K562 (cell line): Measurements from ENCODE around the gene NT5C2. TPM values are rescaled to one million over a fixed set of nuclear protein-coding genes. Genes with fewer than 3 reads are reported as not detected.

ENCODE experiments used
- E2F3 ChIP-seq: fragments of 250-450 bp; sonication (Bioruptor Pico); IDR thresholded peaks from 2 replicates; pipeline ENCODE4 v1.4.0; 2020; ENCODE audit warnings: mild to moderate bottlenecking
- FOXK1 ChIP-seq: sonication (generic); formaldehyde crosslinking; IDR thresholded peaks from 2 replicates; pipeline ENCODE4 v1.8.0; 2022; ENCODE audit warnings: missing genetic modification reagents, mild to moderate bottlenecking, borderline replicate concordance
- KDM5B ChIP-seq: fragments of 200-600 bp; sonication (generic); IDR thresholded peaks from 2 replicates; pipeline ENCODE4 v1.6.1; 2012; ENCODE audit warnings: low read depth, mild to moderate bottlenecking, moderate library complexity, low read length, control low read depth, inconsistent platforms; ENCODE audit not compliant: insufficient replicate concordance
- NR2F6 ChIP-seq: fragments of 450-650 bp; formaldehyde crosslinking; IDR thresholded peaks from 2 replicates; pipeline ENCODE4 v1.4.0; 2020; ENCODE audit warnings: mild to moderate bottlenecking
- SRF ChIP-seq, 2 experiments: fragments of 250-450, 450-650 bp in 1 of 2; sonication (Bioruptor Pico) in 1 of 2; sonication (generic) in 1 of 2; formaldehyde crosslinking; IDR thresholded peaks; 2 replicates each; pipeline versions ENCODE4 v1.5.0 to v1.5.1; 2020 to 2022; ENCODE audit warnings: mild to moderate bottlenecking in 1 of 2, missing genetic modification reagents in 1 of 2
- SRSF9 ChIP-seq: fragments of 200-400 bp; formaldehyde crosslinking; IDR thresholded peaks from 2 replicates; pipeline ENCODE4 v1.6.1; 2017; ENCODE audit warnings: low read depth, low read length, borderline replicate concordance
- TAF1 ChIP-seq: IDR thresholded peaks from 2 replicates; pipeline ENCODE4 v1.6.1; 2011; ENCODE audit warnings: mild to moderate bottlenecking, low read length, moderate library complexity; ENCODE audit not compliant: insufficient read depth, control insufficient read depth, severe bottlenecking; ENCODE audit errors: extremely low read depth
- TRIM24 ChIP-seq, 2 experiments: fragments of 450-650 bp; IDR thresholded peaks; 2 replicates each; pipeline ENCODE4 v1.6.1; 2016
- ZC3H11A ChIP-seq: IDR thresholded peaks from 2 replicates; pipeline ENCODE4 v1.6.1; 2012; ENCODE audit warnings: low read depth, low read length, improper control_type of control experiment
- ZKSCAN3 ChIP-seq: fragments of 250-450 bp; sonication (Bioruptor Pico); IDR thresholded peaks from 2 replicates; pipeline ENCODE4 v1.4.0; 2020
- ZNF175 ChIP-seq: fragments of 200-800 bp; sonication (Bioruptor generic); IDR thresholded peaks from 2 replicates; pipeline ENCODE4 v1.6.1; 2016; ENCODE audit warnings: low read depth, mild to moderate bottlenecking, missing genetic modification characterization, missing compliant biosample characterization
- ZNF253 ChIP-seq: fragments of 250-450 bp; sonication (Bioruptor Pico); conservative IDR thresholded peaks from 2 replicates; pipeline ENCODE4 v1.6.1; 2021; ENCODE audit warnings: mild to moderate bottlenecking
- ZNF316 ChIP-seq: fragments of 450-650 bp; IDR thresholded peaks from 2 replicates; pipeline ENCODE4 v1.6.1; 2016
- ZNF384 ChIP-seq: IDR thresholded peaks from 2 replicates; pipeline ENCODE4 v1.6.1; 2012; ENCODE audit warnings: low read depth, low read length, improper control_type of control experiment
- polyA plus RNA-seq, 8 experiments: library from polyadenylated mRNA; depleted of rRNA in 4 of 8; stranded (reverse) in 5 of 8; unstranded in 3 of 8; fragments of >200 nt; fragmentation: Nextera tagmentation in 2 of 8; fragmentation: Illumina TruSeq in 1 of 8; extraction: Ambion mirVana in 2 of 8; extraction: Trizol in 1 of 8; gene quantifications; 2 replicates each; pipeline versions ENCODE4 v1.2.1 to v1.2.3, GENCODE V29; 2011 to 2014; ENCODE audit warnings: inconsistent platforms in 1 of 8, missing spikeins in 1 of 8
- total RNA-seq, 7 experiments: library from RNA; depleted of rRNA in 6 of 7; stranded (reverse); fragments of >200 nt in 6 of 7; fragmentation: Illumina TruSeq in 2 of 7; extraction: Trizol in 2 of 7; gene quantifications; 2 replicates each; pipeline versions ENCODE4 v1.2.1 to v1.2.3, GENCODE V29; 2011 to 2021; ENCODE audit warnings: low replicate concordance in 1 of 7
- TF ChIP-seq, protein P1 (sequence below): fragments of 450-650 bp; formaldehyde crosslinking; IDR thresholded peaks from 2 replicates; pipeline ENCODE4 v1.4.0; 2020; ENCODE audit warnings: mild to moderate bottlenecking, moderate library complexity
- TF ChIP-seq, protein P2 (sequence below): fragments of 200-800 bp; sonication (Bioruptor generic); IDR thresholded peaks from 2 replicates; pipeline ENCODE4 v1.6.1; 2016; ENCODE audit warnings: missing genetic modification characterization, missing compliant biosample characterization
- TF ChIP-seq, protein P3 (sequence below), 2 experiments: fragments of 450-650 bp; IDR thresholded peaks; 2 replicates each; pipeline ENCODE4 v1.6.1; 2016
- TF ChIP-seq, protein P4 (sequence below): sonication (generic); formaldehyde crosslinking; IDR thresholded peaks from 2 replicates; pipeline ENCODE4 v1.8.0; 2022; ENCODE audit warnings: missing genetic modification reagents, mild to moderate bottlenecking, moderate library complexity, borderline replicate concordance
- TF ChIP-seq, protein P5 (sequence below): IDR thresholded peaks from 2 replicates; pipeline ENCODE4 v1.6.1; 2016; ENCODE audit warnings: missing genetic modification characterization, missing compliant biosample characterization

NT5C2 gene
- total and polyA plus RNA-seq, 9 of the 15 experiments (the other 6 are each of a cell fraction or from before 2014, with no cell fraction given): 11.3 to 45.2 (median 27.7) TPM

DNA sequence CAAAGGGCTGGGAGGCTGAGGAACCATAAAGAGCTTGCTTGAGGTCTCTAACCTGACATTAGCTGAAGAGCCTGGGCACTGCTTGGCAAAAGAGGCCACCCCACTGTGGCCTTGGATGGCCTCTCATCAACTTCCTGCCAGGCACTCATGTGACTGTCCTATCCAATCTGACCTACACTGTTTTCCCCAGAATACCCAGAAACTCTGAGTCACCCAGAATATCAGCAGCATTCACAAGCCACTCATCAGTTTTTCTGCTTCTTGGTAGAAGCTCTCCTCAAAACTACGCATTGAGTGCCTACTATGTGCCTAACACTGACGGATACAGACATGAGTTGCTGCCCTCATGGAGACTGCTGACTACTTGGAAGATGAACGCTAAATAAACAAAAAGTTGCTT lies 4.1 kb upstream of the NT5C2 start (continued):
- TF ChIP-seq, protein P1, sequence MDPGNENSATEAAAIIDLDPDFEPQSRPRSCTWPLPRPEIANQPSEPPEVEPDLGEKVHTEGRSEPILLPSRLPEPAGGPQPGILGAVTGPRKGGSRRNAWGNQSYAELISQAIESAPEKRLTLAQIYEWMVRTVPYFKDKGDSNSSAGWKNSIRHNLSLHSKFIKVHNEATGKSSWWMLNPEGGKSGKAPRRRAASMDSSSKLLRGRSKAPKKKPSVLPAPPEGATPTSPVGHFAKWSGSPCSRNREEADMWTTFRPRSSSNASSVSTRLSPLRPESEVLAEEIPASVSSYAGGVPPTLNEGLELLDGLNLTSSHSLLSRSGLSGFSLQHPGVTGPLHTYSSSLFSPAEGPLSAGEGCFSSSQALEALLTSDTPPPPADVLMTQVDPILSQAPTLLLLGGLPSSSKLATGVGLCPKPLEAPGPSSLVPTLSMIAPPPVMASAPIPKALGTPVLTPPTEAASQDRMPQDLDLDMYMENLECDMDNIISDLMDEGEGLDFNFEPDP (CRISPR knock-in tag): no peak
- peak in 1 of 2 experiments; percentile 59; a peak in 2 of 4 replicates for TF ChIP-seq TRIM24 (IDR thresholded peaks at IDR 0.05)
- TF ChIP-seq ZC3H11A: no peak
- TF ChIP-seq, protein P2, sequence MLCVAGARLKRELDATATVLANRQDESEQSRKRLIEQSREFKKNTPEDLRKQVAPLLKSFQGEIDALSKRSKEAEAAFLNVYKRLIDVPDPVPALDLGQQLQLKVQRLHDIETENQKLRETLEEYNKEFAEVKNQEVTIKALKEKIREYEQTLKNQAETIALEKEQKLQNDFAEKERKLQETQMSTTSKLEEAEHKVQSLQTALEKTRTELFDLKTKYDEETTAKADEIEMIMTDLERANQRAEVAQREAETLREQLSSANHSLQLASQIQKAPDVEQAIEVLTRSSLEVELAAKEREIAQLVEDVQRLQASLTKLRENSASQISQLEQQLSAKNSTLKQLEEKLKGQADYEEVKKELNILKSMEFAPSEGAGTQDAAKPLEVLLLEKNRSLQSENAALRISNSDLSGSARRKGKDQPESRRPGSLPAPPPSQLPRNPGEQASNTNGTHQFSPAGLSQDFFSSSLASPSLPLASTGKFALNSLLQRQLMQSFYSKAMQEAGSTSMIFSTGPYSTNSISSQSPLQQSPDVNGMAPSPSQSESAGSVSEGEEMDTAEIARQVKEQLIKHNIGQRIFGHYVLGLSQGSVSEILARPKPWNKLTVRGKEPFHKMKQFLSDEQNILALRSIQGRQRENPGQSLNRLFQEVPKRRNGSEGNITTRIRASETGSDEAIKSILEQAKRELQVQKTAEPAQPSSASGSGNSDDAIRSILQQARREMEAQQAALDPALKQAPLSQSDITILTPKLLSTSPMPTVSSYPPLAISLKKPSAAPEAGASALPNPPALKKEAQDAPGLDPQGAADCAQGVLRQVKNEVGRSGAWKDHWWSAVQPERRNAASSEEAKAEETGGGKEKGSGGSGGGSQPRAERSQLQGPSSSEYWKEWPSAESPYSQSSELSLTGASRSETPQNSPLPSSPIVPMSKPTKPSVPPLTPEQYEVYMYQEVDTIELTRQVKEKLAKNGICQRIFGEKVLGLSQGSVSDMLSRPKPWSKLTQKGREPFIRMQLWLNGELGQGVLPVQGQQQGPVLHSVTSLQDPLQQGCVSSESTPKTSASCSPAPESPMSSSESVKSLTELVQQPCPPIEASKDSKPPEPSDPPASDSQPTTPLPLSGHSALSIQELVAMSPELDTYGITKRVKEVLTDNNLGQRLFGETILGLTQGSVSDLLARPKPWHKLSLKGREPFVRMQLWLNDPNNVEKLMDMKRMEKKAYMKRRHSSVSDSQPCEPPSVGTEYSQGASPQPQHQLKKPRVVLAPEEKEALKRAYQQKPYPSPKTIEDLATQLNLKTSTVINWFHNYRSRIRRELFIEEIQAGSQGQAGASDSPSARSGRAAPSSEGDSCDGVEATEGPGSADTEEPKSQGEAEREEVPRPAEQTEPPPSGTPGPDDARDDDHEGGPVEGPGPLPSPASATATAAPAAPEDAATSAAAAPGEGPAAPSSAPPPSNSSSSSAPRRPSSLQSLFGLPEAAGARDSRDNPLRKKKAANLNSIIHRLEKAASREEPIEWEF (CRISPR knock-in tag): no peak
- no peak for TF ChIP-seq ZNF253 (CRISPR knock-in tag)
- no peak for TF ChIP-seq KDM5B
- TF ChIP-seq ZNF175: peak; percentile 80
- no peak for TF ChIP-seq NR2F6 (CRISPR knock-in tag)
- TF ChIP-seq, protein P3, sequence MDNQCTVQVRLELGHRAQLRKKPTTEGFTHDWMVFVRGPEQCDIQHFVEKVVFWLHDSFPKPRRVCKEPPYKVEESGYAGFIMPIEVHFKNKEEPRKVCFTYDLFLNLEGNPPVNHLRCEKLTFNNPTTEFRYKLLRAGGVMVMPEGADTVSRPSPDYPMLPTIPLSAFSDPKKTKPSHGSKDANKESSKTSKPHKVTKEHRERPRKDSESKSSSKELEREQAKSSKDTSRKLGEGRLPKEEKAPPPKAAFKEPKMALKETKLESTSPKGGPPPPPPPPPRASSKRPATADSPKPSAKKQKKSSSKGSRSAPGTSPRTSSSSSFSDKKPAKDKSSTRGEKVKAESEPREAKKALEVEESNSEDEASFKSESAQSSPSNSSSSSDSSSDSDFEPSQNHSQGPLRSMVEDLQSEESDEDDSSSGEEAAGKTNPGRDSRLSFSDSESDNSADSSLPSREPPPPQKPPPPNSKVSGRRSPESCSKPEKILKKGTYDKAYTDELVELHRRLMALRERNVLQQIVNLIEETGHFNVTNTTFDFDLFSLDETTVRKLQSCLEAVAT (IDR thresholded peaks at IDR 0.05): no peak
- TF ChIP-seq, protein P4, sequence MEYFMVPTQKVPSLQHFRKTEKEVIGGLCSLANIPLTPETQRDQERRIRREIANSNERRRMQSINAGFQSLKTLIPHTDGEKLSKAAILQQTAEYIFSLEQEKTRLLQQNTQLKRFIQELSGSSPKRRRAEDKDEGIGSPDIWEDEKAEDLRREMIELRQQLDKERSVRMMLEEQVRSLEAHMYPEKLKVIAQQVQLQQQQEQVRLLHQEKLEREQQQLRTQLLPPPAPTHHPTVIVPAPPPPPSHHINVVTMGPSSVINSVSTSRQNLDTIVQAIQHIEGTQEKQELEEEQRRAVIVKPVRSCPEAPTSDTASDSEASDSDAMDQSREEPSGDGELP: no peak
- no peak for TF ChIP-seq FOXK1 (CRISPR knock-in tag)
- TF ChIP-seq, protein P5, sequence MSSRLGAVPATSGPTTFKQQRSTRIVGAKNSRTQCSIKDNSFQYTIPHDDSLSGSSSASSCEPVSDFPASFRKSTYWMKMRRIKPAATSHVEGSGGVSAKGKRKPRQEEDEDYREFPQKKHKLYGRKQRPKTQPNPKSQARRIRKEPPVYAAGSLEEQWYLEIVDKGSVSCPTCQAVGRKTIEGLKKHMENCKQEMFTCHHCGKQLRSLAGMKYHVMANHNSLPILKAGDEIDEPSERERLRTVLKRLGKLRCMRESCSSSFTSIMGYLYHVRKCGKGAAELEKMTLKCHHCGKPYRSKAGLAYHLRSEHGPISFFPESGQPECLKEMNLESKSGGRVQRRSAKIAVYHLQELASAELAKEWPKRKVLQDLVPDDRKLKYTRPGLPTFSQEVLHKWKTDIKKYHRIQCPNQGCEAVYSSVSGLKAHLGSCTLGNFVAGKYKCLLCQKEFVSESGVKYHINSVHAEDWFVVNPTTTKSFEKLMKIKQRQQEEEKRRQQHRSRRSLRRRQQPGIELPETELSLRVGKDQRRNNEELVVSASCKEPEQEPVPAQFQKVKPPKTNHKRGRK: no peak
- no peak for TF ChIP-seq E2F3
- TF ChIP-seq ZNF316: peak; percentile 87
- TF ChIP-seq TAF1: no peak
- no peak for TF ChIP-seq ZNF384
- TF ChIP-seq ZKSCAN3 (CRISPR knock-in tag): no peak
- no peak for TF ChIP-seq SRSF9
- TF ChIP-seq SRF (CRISPR knock-in tag; IDR thresholded peaks at IDR 0.05): no peak
